Chondrocyte (in vitro differentiated cells): ENCODE data around the gene M1AP. TPM values are rescaled to one million over a fixed set of nuclear protein-coding genes. Genes with fewer than 3 reads are reported as not detected.

ENCODE experiments used
- DNase-seq: peaks from one replicate; pipeline ENCODE4 v3.0.0; 2021; ENCODE audit warnings: mixed read lengths, low spot score
- H3K27ac Mint-ChIP-seq: one replicate; pipeline ENCODE4 v1.8.0; 2021; ENCODE audit warnings: mild to moderate bottlenecking, moderate library complexity, mixed read lengths; ENCODE audit not compliant: unreplicated experiment
- H3K27me3 Mint-ChIP-seq: 2 replicates; pipeline ENCODE4 v1.8.0; 2021; ENCODE audit warnings: low read depth, mixed read lengths
- H3K36me3 Mint-ChIP-seq: 2 replicates; pipeline ENCODE4 v1.8.0; 2021; ENCODE audit warnings: low read depth, mixed read lengths
- H3K4me1 Mint-ChIP-seq: 2 replicates; pipeline ENCODE4 v1.8.0; 2021; ENCODE audit warnings: low read depth, mild to moderate bottlenecking, mixed read lengths
- H3K4me3 Mint-ChIP-seq: one replicate; pipeline ENCODE4 v1.8.0; 2021; ENCODE audit warnings: mild to moderate bottlenecking, moderate library complexity, mixed read lengths; ENCODE audit not compliant: unreplicated experiment
- H3K9me3 Mint-ChIP-seq: 2 replicates; pipeline ENCODE4 v1.8.0; 2021; ENCODE audit warnings: low read depth, mixed read lengths
- total RNA-seq: library from RNA; stranded (reverse); gene quantifications from 3 replicates; pipeline ENCODE4 v1.2.1, GENCODE V29; 2021
- TF ChIP-seq, protein P1 (sequence below): fragments of 200-600 bp; sonication (generic); IDR thresholded peaks from 2 replicates; pipeline ENCODE4 v1.5.0; 2021; ENCODE audit warnings: antibody characterized with exemption, mild to moderate bottlenecking, moderate library complexity

M1AP gene
- total RNA-seq, 1 donor from 2014 or later: 0.35 TPM

DNA sequence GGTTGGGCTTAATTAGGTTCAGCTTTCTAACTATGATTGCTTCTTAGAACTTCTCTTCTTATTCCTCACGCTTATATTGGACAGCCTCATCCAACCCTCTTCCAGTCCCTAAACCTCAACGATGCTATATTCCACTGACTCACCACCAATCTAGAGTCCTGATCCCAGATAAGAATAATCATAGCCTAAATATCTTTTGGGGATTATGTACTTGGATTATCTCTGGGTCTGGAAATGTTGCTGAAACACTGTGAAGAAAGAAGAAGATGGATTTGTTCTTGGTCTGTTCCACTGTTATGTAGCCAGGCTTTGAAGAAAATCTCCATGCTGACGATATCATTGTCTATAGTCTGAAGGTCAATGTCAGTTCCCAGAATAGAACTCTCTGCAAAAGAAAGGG lies 66.7 kb downstream of the M1AP start:
- Mint-ChIP-seq H3K4me1 (peaks cover 42% of the 10 kb centered on the region), H3K36me3 (no peaks in the 10 kb centered on the region), H3K27me3 (no peaks in the 10 kb centered on the region), H3K27ac (no peak overlapping the region), H3K4me3 (no peak overlapping the region), H3K9me3 (no peaks in the 10 kb centered on the region)
- no peak for DNase-seq
- TF ChIP-seq, protein P1, sequence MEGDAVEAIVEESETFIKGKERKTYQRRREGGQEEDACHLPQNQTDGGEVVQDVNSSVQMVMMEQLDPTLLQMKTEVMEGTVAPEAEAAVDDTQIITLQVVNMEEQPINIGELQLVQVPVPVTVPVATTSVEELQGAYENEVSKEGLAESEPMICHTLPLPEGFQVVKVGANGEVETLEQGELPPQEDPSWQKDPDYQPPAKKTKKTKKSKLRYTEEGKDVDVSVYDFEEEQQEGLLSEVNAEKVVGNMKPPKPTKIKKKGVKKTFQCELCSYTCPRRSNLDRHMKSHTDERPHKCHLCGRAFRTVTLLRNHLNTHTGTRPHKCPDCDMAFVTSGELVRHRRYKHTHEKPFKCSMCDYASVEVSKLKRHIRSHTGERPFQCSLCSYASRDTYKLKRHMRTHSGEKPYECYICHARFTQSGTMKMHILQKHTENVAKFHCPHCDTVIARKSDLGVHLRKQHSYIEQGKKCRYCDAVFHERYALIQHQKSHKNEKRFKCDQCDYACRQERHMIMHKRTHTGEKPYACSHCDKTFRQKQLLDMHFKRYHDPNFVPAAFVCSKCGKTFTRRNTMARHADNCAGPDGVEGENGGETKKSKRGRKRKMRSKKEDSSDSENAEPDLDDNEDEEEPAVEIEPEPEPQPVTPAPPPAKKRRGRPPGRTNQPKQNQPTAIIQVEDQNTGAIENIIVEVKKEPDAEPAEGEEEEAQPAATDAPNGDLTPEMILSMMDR: no peak

DNA sequence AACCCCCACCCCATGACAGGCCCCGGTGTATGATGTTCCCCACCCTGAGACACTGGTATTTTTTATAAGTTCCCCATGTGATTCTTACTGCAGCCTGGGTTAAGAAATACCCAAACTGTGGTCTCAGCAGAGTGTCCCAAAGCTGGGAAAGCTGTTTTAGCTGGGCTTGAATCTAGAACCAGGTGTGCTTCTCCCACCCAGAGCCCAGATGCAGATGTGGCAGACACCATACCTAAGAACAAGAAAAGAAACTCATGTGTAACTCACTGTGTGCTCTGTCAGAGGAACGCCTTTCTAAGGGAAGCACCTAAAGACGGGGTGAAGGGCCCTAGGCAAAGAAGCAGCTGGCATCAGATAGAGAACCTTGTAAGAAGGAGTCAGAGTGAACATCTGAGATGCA lies 69.7 kb downstream of the M1AP start:
- Mint-ChIP-seq H3K27me3 (no peaks in the 10 kb centered on the region), H3K4me1 (peaks cover 40% of the 10 kb centered on the region), H3K4me3 (no peak overlapping the region), H3K36me3 (no peaks in the 10 kb centered on the region), H3K27ac (no peak overlapping the region), H3K9me3 (no peaks in the 10 kb centered on the region)
- no peak for DNase-seq
- TF ChIP-seq, protein P1: no peak

DNA sequence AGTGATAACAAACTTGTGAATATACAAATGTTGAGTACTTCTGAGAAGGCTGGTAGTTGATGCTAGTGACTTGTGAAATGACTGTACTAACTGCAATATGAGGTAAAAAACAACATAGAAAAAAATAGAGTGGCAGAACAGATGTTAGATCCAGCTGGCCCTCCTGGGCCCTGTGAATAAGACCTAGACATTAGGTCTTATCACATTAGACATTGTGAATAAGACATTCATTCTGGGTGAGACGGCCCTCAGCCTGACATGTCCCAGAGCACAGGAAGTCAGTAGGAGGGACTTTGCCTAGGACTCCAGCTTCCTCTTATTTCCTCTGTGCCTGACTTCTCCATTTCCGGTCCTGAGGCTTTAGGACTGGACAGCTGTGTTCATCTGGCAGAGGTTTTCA lies 70.7 kb downstream of the M1AP start:
- no peak overlapping the region for H3K4me3 Mint-ChIP-seq
- no peaks in the 10 kb centered on the region for H3K36me3 Mint-ChIP-seq
- no peaks in the 10 kb centered on the region for H3K9me3 Mint-ChIP-seq
- no peaks in the 10 kb centered on the region for H3K27me3 Mint-ChIP-seq
- TF ChIP-seq, protein P1: no peak
- no peak for DNase-seq
- no peak overlapping the region for H3K27ac Mint-ChIP-seq
- peaks cover 37% of the 10 kb centered on the region for H3K4me1 Mint-ChIP-seq

- Mint-ChIP-seq H3K27me3 (no peaks in the 10 kb centered on the region), H3K4me1 (peaks cover 37% of the 10 kb centered on the region), H3K36me3 (no peaks in the 10 kb centered on the region), H3K27ac (peak overlapping the region; percentile 72), H3K9me3 (no peaks in the 10 kb centered on the region), H3K4me3 (no peak overlapping the region)
- no peak for DNase-seq
- TF ChIP-seq, protein P1: peak; percentile 27
These were observed 71.3 kb downstream of the M1AP start for GRCh38 chr2:74576863-74577229.

DNA sequence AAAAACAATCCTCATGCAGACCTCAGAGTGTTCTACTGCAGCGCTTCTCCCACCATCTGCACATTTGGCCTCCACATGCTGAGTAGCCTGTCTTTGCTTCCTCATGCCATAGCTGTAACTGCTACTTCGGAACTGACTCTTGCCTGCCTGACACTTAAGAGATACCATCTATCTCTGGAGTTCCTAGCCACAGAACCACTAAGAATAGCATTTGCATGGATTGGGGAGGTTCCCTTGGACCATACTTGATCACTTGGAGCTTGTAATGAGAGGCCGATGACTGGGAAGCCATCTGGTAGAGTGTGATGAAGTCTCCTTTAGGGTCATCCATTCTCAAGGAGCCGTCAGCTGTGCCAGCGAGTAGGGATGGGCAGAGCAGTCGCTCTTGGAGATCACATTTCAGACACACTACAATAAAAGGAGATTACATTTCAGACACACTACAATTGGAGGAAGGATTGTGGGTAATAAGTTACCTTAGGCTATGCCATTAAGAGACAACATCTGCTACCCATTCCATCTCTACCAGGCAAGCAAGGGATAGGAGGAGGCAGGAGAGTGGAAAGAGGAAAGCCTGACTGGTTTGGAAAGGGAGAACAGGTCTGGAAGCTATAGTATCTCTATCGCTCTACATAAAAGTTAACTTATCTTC lies 71.8 kb downstream of the M1AP start:
- peak overlapping the region; percentile 72 for H3K27ac Mint-ChIP-seq
- H3K4me1 Mint-ChIP-seq: peaks cover 37% of the 10 kb centered on the region
- no peaks in the 10 kb centered on the region for H3K9me3 Mint-ChIP-seq
- DNase-seq: no peak
- H3K27me3 Mint-ChIP-seq: no peaks in the 10 kb centered on the region
- H3K4me3 Mint-ChIP-seq: no peak overlapping the region
- TF ChIP-seq, protein P1: no peak
- no peaks in the 10 kb centered on the region for H3K36me3 Mint-ChIP-seq
